BJ (cell line): Measurements from ENCODE around the gene ANKRD40CL. TPM values are rescaled to one million over a fixed set of nuclear protein-coding genes. Genes with fewer than 3 reads are reported as not detected.

Experiments used
- CTCF ChIA-PET: fragments of 350-600 bp; formaldehyde crosslinking; extraction: SDS; loops from one replicate; lab custom pipeline; 2021; ENCODE audit warnings: antibody characterized with exemption, inconsistent platforms; lab: Yijun Ruan, JAX
- POLR2A ChIA-PET: fragments of 300-600 bp; sonication (Branson Sonifier 250); formaldehyde crosslinking; extraction: SDS; loops from one replicate; lab custom pipeline; 2021; ENCODE audit warnings: antibody characterized with exemption; lab: Charles Lee
- DNase-seq: peaks from one replicate; pipeline ENCODE4 v3.0.0-alpha.2; 2011; ENCODE audit warnings: low read depth
- H3K27me3 ChIP-seq: 2 replicates; pipeline ENCODE4 v1.6.0; 2011; ENCODE audit warnings: low read length; ENCODE audit not compliant: control insufficient read depth, insufficient read depth
- H3K36me3 ChIP-seq: 2 replicates; pipeline ENCODE4 v1.5.1; 2011; ENCODE audit warnings: low read length; ENCODE audit not compliant: control insufficient read depth, insufficient read depth
- H3K4me3 ChIP-seq: 2 replicates; pipeline ENCODE4 v1.5.1; 2011; ENCODE audit warnings: low read depth, mild to moderate bottlenecking, control low read depth, low read length
- CTCF ChIP-seq: IDR thresholded peaks from 2 replicates; pipeline ENCODE4 v1.5.1; 2011; ENCODE audit warnings: low read depth, mild to moderate bottlenecking, control low read depth, inconsistent platforms, low read length, moderate library complexity; ENCODE audit not compliant: insufficient read depth
- polyA plus RNA-seq: library from polyadenylated mRNA; depleted of rRNA; stranded (reverse); fragments of >200 nt; gene quantifications from 2 replicates; pipeline ENCODE4 v1.2.3, GENCODE V29; 2011

ANKRD40CL gene
- polyA plus RNA-seq, 1 experiment: not detected

GRCh38 chr17:50798424-50799288 lies 31.3 kb upstream of the ANKRD40CL start:
- POLR2A ChIA-PET: no interaction called here
- no peaks in the 10 kb centered on the region for H3K36me3 ChIP-seq
- TF ChIP-seq CTCF: no peak
- no peak for DNase-seq
- H3K4me3 ChIP-seq: no peak overlapping the region
- CTCF ChIA-PET: interaction anchor here (1.0 to 5.5 kb wide), 4 partner anchors 15 to 54 kb away, joined by 3 to 35 read pairs (median 6); no protein-coding TSS in a partner anchor
- H3K27me3 ChIP-seq: no peaks in the 10 kb centered on the region

GRCh38 chr17:50797135-50797810 lies 30.0 kb upstream of the ANKRD40CL start:
- POLR2A ChIA-PET: no interaction called here

GRCh38 chr17:50794361-50794760 lies 27.0 kb upstream of the ANKRD40CL start:
- no peak for DNase-seq
- TF ChIP-seq CTCF: no peak
- POLR2A ChIA-PET: no interaction called here
- Histone ChIP-seq H3K27me3 (no peaks in the 10 kb centered on the region), H3K4me3 (no peak overlapping the region), H3K36me3 (no peaks in the 10 kb centered on the region)
- CTCF ChIA-PET: interaction anchor here (0.8 to 1.2 kb wide), 3 partner anchors 11 to 43 kb away, joined by 3 to 4 read pairs (median 4); no protein-coding TSS in a partner anchor

More at GRCh38 chr17:50797135-50797810, 30.0 kb upstream of the ANKRD40CL start:
- CTCF ChIA-PET: interaction anchor here (1.0 to 5.5 kb wide), 2 partner anchors 14 to 30 kb away, joined by 3 to 35 read pairs; no protein-coding TSS in a partner anchor
- H3K27me3 ChIP-seq: no peaks in the 10 kb centered on the region
- no peaks in the 10 kb centered on the region for H3K36me3 ChIP-seq
- H3K4me3 ChIP-seq: no peak overlapping the region
- DNase-seq: no peak
- no peak for TF ChIP-seq CTCF

GRCh38 chr17:50793007-50793406 lies 25.7 kb upstream of the ANKRD40CL start:
- Histone ChIP-seq H3K27me3 (no peaks in the 10 kb centered on the region), H3K4me3 (no peak overlapping the region), H3K36me3 (no peaks in the 10 kb centered on the region)
- ChIA-PET CTCF (no interaction called here), POLR2A (no interaction called here)
- TF ChIP-seq CTCF: no peak
- DNase-seq: no peak

- ChIA-PET CTCF (interaction anchor here (1.0 to 1.7 kb wide), 2 partner anchors 9 to 22 kb away, joined by 3 to 7 read pairs; no protein-coding TSS in a partner anchor), POLR2A (no interaction called here)
- no peak for TF ChIP-seq CTCF
- no peaks in the 10 kb centered on the region for H3K27me3 ChIP-seq
- no peak for DNase-seq
- H3K36me3 ChIP-seq: no peaks in the 10 kb centered on the region
- H3K4me3 ChIP-seq: no peak overlapping the region
Observed at GRCh38 chr17:50792132-50792531, 24.8 kb upstream of the ANKRD40CL start.
